K562 (cell line): ENCODE measurements around the gene HBEGF. TPM values are rescaled to one million over a fixed set of nuclear protein-coding genes. Genes with fewer than 3 reads are reported as not detected.

Experiments
- ATAC-seq: fragments of 200-7000 bp; cut with Tn5 transposase; 3 replicates; pipeline ENCODE4 v1.9.1; 2020; ENCODE audit warnings: moderate library complexity
- BruUV-seq: library from RNA; stranded (reverse); fragments of 400-500 nt; replicated peaks from 2 replicates; lab custom pipeline; 2021; lab: Mats Ljungman, UMichigan
- CTCF ChIA-PET: fragments of 300-600 bp; formaldehyde crosslinking; extraction: SDS; loops from one replicate; lab custom pipeline; 2021; ENCODE audit warnings: low intra/inter-chr PET ratio; lab: Yijun Ruan, JAX
- POLR2A ChIA-PET: fragments of 300-600, 350-650 bp; sonication (Branson Sonifier 250); formaldehyde crosslinking; extraction: SDS; loops from one replicate; lab custom pipeline; 2021; ENCODE audit warnings: antibody characterized with exemption, inconsistent platforms; lab: Yijun Ruan, JAX
- DNase-seq, 4 experiments: peaks; one replicate each; pipeline versions ENCODE4 v3.0.0 to v3.0.0-alpha.2; 2011 to 2018; ENCODE audit warnings: low spot score in 3 of 4, mixed read lengths in 3 of 4; ENCODE audit errors: extremely low read depth in 1 of 4
- FAIRE-seq: peaks from 2 replicates; lab custom pipeline; 2011; peaks lifted over from hg19 to GRCh38; lab: Jason Lieb, UNC
- H2AFZ ChIP-seq: 2 replicates; pipeline ENCODE4 v1.6.0; 2011; ENCODE audit warnings: low read depth, low read length, control low read depth, inconsistent platforms
- H3K27ac ChIP-seq: fragments of 200-600 bp; 3 replicates; pipeline ENCODE4 v1.8.0; 2011; ENCODE audit warnings: low read depth, mild to moderate bottlenecking, control low read depth, inconsistent platforms, low read length, moderate library complexity, mixed read lengths; ENCODE audit errors: extremely low read depth
- H3K27me3 ChIP-seq, 2 experiments: fragments of 300-600 bp in 1 of 2; 2 replicates in 1 of 2; 3 replicates in 1 of 2; pipeline versions ENCODE4 v1.6.0 to v1.8.0; 2011; ENCODE audit warnings: inconsistent platforms in 2 of 2, low read length in 2 of 2, mild to moderate bottlenecking in 1 of 2, mixed read lengths in 1 of 2, moderate library complexity in 1 of 2; ENCODE audit not compliant: control insufficient read depth in 2 of 2, insufficient read depth in 2 of 2
- H3K36me3 ChIP-seq: fragments of 300-600 bp; 3 replicates; pipeline ENCODE4 v1.8.0; 2011; ENCODE audit warnings: mild to moderate bottlenecking, low read length, inconsistent platforms; ENCODE audit not compliant: control insufficient read depth, insufficient read depth
- H3K4me1 ChIP-seq, 2 experiments: fragments of 200-600 bp in 1 of 2; replicated peaks in 1 of 2; 2 replicates in 1 of 2; 3 replicates in 1 of 2; pipeline versions ENCODE4 v1.5.1 to v1.8.0; 2011; ENCODE audit warnings: inconsistent platforms in 2 of 2, low read length in 2 of 2, mild to moderate bottlenecking in 1 of 2, mixed read lengths in 1 of 2, moderate library complexity in 1 of 2; ENCODE audit not compliant: control insufficient read depth in 2 of 2, insufficient read depth in 2 of 2
- H3K4me2 ChIP-seq: 2 replicates; pipeline ENCODE4 v1.6.1; 2011; ENCODE audit warnings: low read length, control low read depth, inconsistent platforms, mixed read lengths; ENCODE audit not compliant: insufficient read depth
- H3K4me3 ChIP-seq: fragments of 200-600 bp; sonication (generic), shearing (Covaris generic); 2 replicates; pipeline ENCODE4 v1.5.1; 2016; ENCODE audit warnings: control low read depth, inconsistent platforms
- H3K79me2 ChIP-seq: fragments of 200-600 bp; 3 replicates; pipeline ENCODE4 v1.8.0; 2011; ENCODE audit warnings: low read length, inconsistent platforms; ENCODE audit not compliant: control insufficient read depth, insufficient read depth
- H3K9ac ChIP-seq, 2 experiments: 2 replicates each; pipeline versions ENCODE4 v1.6.0 to v1.6.1; 2011; ENCODE audit warnings: low read depth in 2 of 2, low read length in 2 of 2, control low read depth in 1 of 2, inconsistent platforms in 1 of 2, mild to moderate bottlenecking in 1 of 2, mixed read lengths in 1 of 2; ENCODE audit not compliant: insufficient read depth in 1 of 2
- H3K9me1 ChIP-seq: one replicate; pipeline ENCODE4 v1.6.0; 2011; ENCODE audit warnings: inconsistent platforms, mild to moderate bottlenecking, low read length, moderate library complexity; ENCODE audit not compliant: control insufficient read depth, insufficient read depth
- H3K9me3 ChIP-seq: replicated peaks from 2 replicates; pipeline ENCODE4 v1.5.1; 2011; ENCODE audit warnings: low read depth, low read length, inconsistent platforms; ENCODE audit not compliant: control insufficient read depth, insufficient read depth
- H4K20me1 ChIP-seq: replicated peaks from 2 replicates; pipeline ENCODE4 v1.6.1; 2011; ENCODE audit warnings: low read length, inconsistent platforms, mixed read lengths; ENCODE audit not compliant: control insufficient read depth, insufficient read depth
- CCNT2 ChIP-seq: IDR thresholded peaks from 2 replicates; pipeline ENCODE4 v1.6.1; 2011; ENCODE audit warnings: borderline replicate concordance, low read depth, mild to moderate bottlenecking, moderate library complexity, mixed read lengths, low read length; ENCODE audit not compliant: insufficient read length; ENCODE audit errors: extremely low read depth
- EGR1 ChIP-seq: fragments of 450-650 bp; conservative IDR thresholded peaks from 2 replicates; pipeline ENCODE4 v1.6.1; 2017; ENCODE audit warnings: mild to moderate bottlenecking
- FIP1L1 ChIP-seq: fragments of 200-400 bp; formaldehyde crosslinking; IDR thresholded peaks from 2 replicates; pipeline ENCODE4 v1.6.1; 2018; ENCODE audit warnings: mild to moderate bottlenecking, low read depth, low read length; ENCODE audit not compliant: poor library complexity, severe bottlenecking
- NFYB ChIP-seq: IDR thresholded peaks from 2 replicates; pipeline ENCODE4 v1.6.1; 2011; ENCODE audit warnings: mild to moderate bottlenecking, moderate library complexity; ENCODE audit not compliant: insufficient read length; ENCODE audit errors: extremely low read depth
- TEAD1 ChIP-seq, 2 experiments: fragments of 450-650 bp in 1 of 2; sonication (generic) in 1 of 2; formaldehyde crosslinking; IDR thresholded peaks; 2 replicates each; pipeline versions ENCODE4 v1.4.0 to v1.8.0; 2020 to 2022; ENCODE audit warnings: mild to moderate bottlenecking in 2 of 2, missing genetic modification reagents in 1 of 2
- XRCC5 ChIP-seq: fragments of 200-400 bp; formaldehyde crosslinking; IDR thresholded peaks from 2 replicates; pipeline ENCODE4 v1.6.1; 2017; ENCODE audit warnings: low read depth, mild to moderate bottlenecking, low read length
- WGBS: fragments of 100-300 bp; shearing (Covaris generic); methylation state at CpG from one replicate; pipeline ENCODE4 v1.1.6; 2016; ENCODE audit warnings: low coverage, mixed read lengths; ENCODE audit not compliant: insufficient coverage; ENCODE audit errors: missing lambda C conversion rate; 5-methylcytosine and 5-hydroxymethylcytosine counted together
- in situ Hi-C: fragments of 300-500 bp; cut with MboI; formaldehyde crosslinking; loops from 4 replicates; pipeline ENCODE4 v1.15.0; 2018; ENCODE audit warnings: inconsistent platforms, mixed read lengths
- intact Hi-C: fragments of 100-400 bp; cut with micrococcal nuclease; formaldehyde crosslinking; loops from 2 replicates; pipeline ENCODE4 v1.14.2; 2022
- polyA plus RNA-seq, 8 experiments: library from polyadenylated mRNA; depleted of rRNA in 4 of 8; stranded (reverse) in 5 of 8; unstranded in 3 of 8; fragments of >200 nt; fragmentation: Nextera tagmentation in 2 of 8; fragmentation: Illumina TruSeq in 1 of 8; extraction: Ambion mirVana in 2 of 8; extraction: Trizol in 1 of 8; gene quantifications; 2 replicates each; pipeline versions ENCODE4 v1.2.1 to v1.2.3, GENCODE V29; 2011 to 2014; ENCODE audit warnings: inconsistent platforms in 1 of 8, missing spikeins in 1 of 8
- total RNA-seq, 7 experiments: library from RNA; depleted of rRNA in 6 of 7; stranded (reverse); fragments of >200 nt in 6 of 7; fragmentation: Illumina TruSeq in 2 of 7; extraction: Trizol in 2 of 7; gene quantifications; 2 replicates each; pipeline versions ENCODE4 v1.2.1 to v1.2.3, GENCODE V29; 2011 to 2021; ENCODE audit warnings: low replicate concordance in 1 of 7

Gene HBEGF
- total and polyA plus RNA-seq, 9 of the 15 experiments (the other 6 are each of a cell fraction or from before 2014, with no cell fraction given): 0.11 to 1.1 (median 0.60) TPM

GRCh38 chr5:140324617-140325241 lies 21.7 kb downstream of the HBEGF start:
- Histone ChIP-seq H3K27ac (no peak overlapping the region), H3K79me2 (no peaks in the 10 kb centered on the region), H3K9me3 (no peaks in the 10 kb centered on the region), H2AFZ (no peak overlapping the region), H3K27me3 (peaks cover 0 to 4% of the 10 kb centered on the region in 2 experiments; a peak in 3 of 5 replicates), H3K4me3 (no peak overlapping the region), H3K4me1 (no peaks in the 10 kb centered on the region), H3K9me1 (no peaks in the 10 kb centered on the region), H3K4me2 (no peak overlapping the region), H3K9ac (no peak overlapping the region), H3K36me3 (no peaks in the 10 kb centered on the region), H4K20me1 (no peaks in the 10 kb centered on the region)
- no TSS peak for BruUV-seq
- TF ChIP-seq EGR1: peak; percentile 34; the same call in 1 of the 2 replicates
- no peak for TF ChIP-seq FIP1L1
- ChIA-PET POLR2A (interaction anchor here (1.0 to 1.4 kb wide), 3 partner anchors 11 to 13 kb away, joined by 3 to 5 read pairs (median 4); no protein-coding TSS in a partner anchor), CTCF (no interaction called here)
- in situ Hi-C loops: no loop called here
- intact Hi-C loops: no loop called here
- 11% methylated on average over 1 of the region's 1 CpG for whole genome bisulfite sequencing
- FAIRE-seq: no peak
- DNase-seq: no peak
- peak; percentile 27; the same call in 1 of the 3 replicates for ATAC-seq

GRCh38 chr5:140324041-140324600 lies 22.3 kb downstream of the HBEGF start:
- no peak overlapping the region for H3K27ac ChIP-seq
- no peak overlapping the region for H2AFZ ChIP-seq
- no peaks in the 10 kb centered on the region for H3K36me3 ChIP-seq
- in situ Hi-C loops: no loop called here
- DNase-seq: no peak
- WGBS: 5% methylated on average over 5 of the region's 5 CpGs
- ATAC-seq: no peak
- no peaks in the 10 kb centered on the region for H3K79me2 ChIP-seq
- ChIA-PET POLR2A (interaction anchor here (1.0 to 1.4 kb wide), 2 partner anchors 12 kb away, joined by 3 to 5 read pairs; no protein-coding TSS in a partner anchor), CTCF (no interaction called here)
- no peaks in the 10 kb centered on the region for H4K20me1 ChIP-seq
- no peak overlapping the region for H3K4me3 ChIP-seq
- no peaks in the 10 kb centered on the region for H3K4me1 ChIP-seq
- intact Hi-C loops: no loop called here
- H3K9me1 ChIP-seq: no peaks in the 10 kb centered on the region
- H3K9ac ChIP-seq: no peak overlapping the region
- FAIRE-seq: no peak
- no peaks in the 10 kb centered on the region for H3K9me3 ChIP-seq
- no peak overlapping the region for H3K4me2 ChIP-seq
- BruUV-seq: no TSS peak
- peaks cover 0 to 4% of the 10 kb centered on the region in 2 experiments; a peak in 3 of 5 replicates for H3K27me3 ChIP-seq
- TF ChIP-seq XRCC5 (no peak), TEAD1 (CRISPR knock-in tag; IDR thresholded peaks at IDR 0.05) (no peak), CCNT2 (no peak), NFYB (no peak)
